Endothelial cell of umbilical vein (primary cell): ENCODE results near the gene CD84.

Experiments used
- CTCF ChIP-seq, 2 donors: IDR thresholded peaks; 1 replicate in 1 of 2; 2 replicates in 1 of 2; pipeline ENCODE4 v1.5.1; 2011; ENCODE audit warnings: low read length in 2 of 2, mild to moderate bottlenecking in 2 of 2, moderate library complexity in 2 of 2, control low read depth in 1 of 2, inconsistent platforms in 1 of 2, low read depth in 1 of 2; ENCODE audit not compliant: insufficient read depth in 1 of 2; ENCODE audit errors: extremely low read depth in 1 of 2
- EZH2 ChIP-seq: IDR thresholded peaks from 2 replicates; pipeline ENCODE4 v1.6.1; 2012; ENCODE audit warnings: borderline replicate concordance, low read depth, mild to moderate bottlenecking, moderate library complexity, low read length, inconsistent platforms; ENCODE audit not compliant: severe bottlenecking
- POLR2A ChIP-seq: IDR thresholded peaks from 2 replicates; pipeline ENCODE4 v1.6.1; 2012; ENCODE audit warnings: low read depth, mild to moderate bottlenecking, control low read depth, low read length

GRCh38 chr1:160578175-160578524 lies 1.1 kb downstream of the CD84 start:
- no peak for TF ChIP-seq CTCF (IDR thresholded peaks at IDR 0.05; ENCODE audit: extremely low read depth in 1 of 2, insufficient read depth in 1 of 2, low read depth in 1 of 2, low read length in 2 of 2)
- TF ChIP-seq EZH2: no peak
- no peak for TF ChIP-seq POLR2A
